Right kidney (tissue), 9 donors: ENCODE results near the gene ZNF275.
"Not testable (repeated sequence)": the region's sequence is repeated elsewhere in the genome, so short reads cannot be mapped to it uniquely, and the experiment has no call there.

Experiments used
- DNase-seq: peaks from one replicate; pipeline ENCODE4 v3.0.0-alpha.2; 2016
- long read RNA-seq, 8 donors: transcript quantifications; one replicate each; lab custom pipeline, GENCODE V29; 2026

Gene ZNF275
- long read RNA-seq, donor 1, full-length matches to known transcripts, result 3 of 3 reads
- long read RNA-seq, donor 1, partial matches to known transcripts, result 0 of 3 reads
- long read RNA-seq, donor 1, other reads (novel, unspliced or antisense), result 0 of 3 reads
- long read RNA-seq, donor 2, full-length matches to known transcripts, result 3 of 3 reads
- long read RNA-seq, donor 2, partial matches to known transcripts, result 0 of 3 reads
- long read RNA-seq, donor 2, other reads (novel, unspliced or antisense), result 0 of 3 reads
- long read RNA-seq, donor 3, full-length matches to known transcripts, result 1 of 1 reads
- long read RNA-seq, donor 3, partial matches to known transcripts, result 0 of 1 reads
- long read RNA-seq, donor 3, other reads (novel, unspliced or antisense), result 0 of 1 reads
- long read RNA-seq, donor 4, full-length matches to known transcripts, result 2 of 2 reads
- long read RNA-seq, donor 4, partial matches to known transcripts, result 0 of 2 reads
- long read RNA-seq, donor 4, other reads (novel, unspliced or antisense), result 0 of 2 reads
- long read RNA-seq, donor 5, full-length matches to known transcripts, result 1 of 1 reads
- long read RNA-seq, donor 5, partial matches to known transcripts, result 0 of 1 reads
- long read RNA-seq, donor 5, other reads (novel, unspliced or antisense), result 0 of 1 reads
- long read RNA-seq, donor 6, full-length matches to known transcripts, result 3 of 3 reads
- long read RNA-seq, donor 6, partial matches to known transcripts, result 0 of 3 reads
- long read RNA-seq, donor 6, other reads (novel, unspliced or antisense), result 0 of 3 reads
- long read RNA-seq, donor 7, full-length matches to known transcripts, result 7 of 7 reads
- long read RNA-seq, donor 7, partial matches to known transcripts, result 0 of 7 reads
- long read RNA-seq, donor 7, other reads (novel, unspliced or antisense), result 0 of 7 reads
- long read RNA-seq, donor 8, full-length matches to known transcripts, result 3 of 3 reads
- long read RNA-seq, donor 8, partial matches to known transcripts, result 0 of 3 reads
- long read RNA-seq, donor 8, other reads (novel, unspliced or antisense), result 0 of 3 reads

GRCh38 chrX:153333821-153334653, at the start of gene ZNF275:
Gene ZNF275 (plus strand): TSS chrX:153334153. CDS start chrX:153336680, 2,527 bp downstream.
- peak; percentile 55 for DNase-seq

- not testable (repeated sequence) for DNase-seq
Observed at GRCh38 chrX:153285678-153286077, 48.3 kb upstream of the ZNF275 start.

- not testable (repeated sequence) for DNase-seq
Observed at GRCh38 chrX:153288807-153289206, 45.1 kb upstream of the ZNF275 start.

GRCh38 chrX:153293485-153294071, 40.4 kb upstream of the ZNF275 start:
- not testable (repeated sequence) for DNase-seq

GRCh38 chrX:153297376-153297775, 36.6 kb upstream of the ZNF275 start:
- no peak for DNase-seq

GRCh38 chrX:153299855-153300254, 34.1 kb upstream of the ZNF275 start:
- DNase-seq, result no peak

- no peak for DNase-seq
Observed at GRCh38 chrX:153301746-153302145, 32.2 kb upstream of the ZNF275 start.

GRCh38 chrX:153302796-153303195, 31.2 kb upstream of the ZNF275 start:
- DNase-seq, result no peak

GRCh38 chrX:153303276-153304262, 30.4 kb upstream of the ZNF275 start:
- no peak for DNase-seq

GRCh38 chrX:153304988-153305736, 28.8 kb upstream of the ZNF275 start:
- DNase-seq, result peak; percentile 20

GRCh38 chrX:153305972-153306371, 28.0 kb upstream of the ZNF275 start:
- no peak for DNase-seq

- DNase-seq, result no peak
Observed at GRCh38 chrX:153306527-153307115, 27.3 kb upstream of the ZNF275 start.

- DNase-seq, result no peak
Observed at GRCh38 chrX:153307276-153308178, 26.4 kb upstream of the ZNF275 start.

GRCh38 chrX:153310901-153311300, 23.1 kb upstream of the ZNF275 start:
- no peak for DNase-seq

GRCh38 chrX:153312041-153312440, 21.9 kb upstream of the ZNF275 start:
- DNase-seq, result no peak

GRCh38 chrX:153312842-153313241, 21.1 kb upstream of the ZNF275 start:
- no peak for DNase-seq

GRCh38 chrX:153317306-153317705, 16.6 kb upstream of the ZNF275 start:
- DNase-seq, result no peak
